ENCODE measurements around the gene FAM107B.
"Not testable (repeated sequence)": the region's sequence is repeated elsewhere in the genome, so short reads cannot be mapped to it uniquely, and the experiment has no call there.

FAM107B gene

DNA sequence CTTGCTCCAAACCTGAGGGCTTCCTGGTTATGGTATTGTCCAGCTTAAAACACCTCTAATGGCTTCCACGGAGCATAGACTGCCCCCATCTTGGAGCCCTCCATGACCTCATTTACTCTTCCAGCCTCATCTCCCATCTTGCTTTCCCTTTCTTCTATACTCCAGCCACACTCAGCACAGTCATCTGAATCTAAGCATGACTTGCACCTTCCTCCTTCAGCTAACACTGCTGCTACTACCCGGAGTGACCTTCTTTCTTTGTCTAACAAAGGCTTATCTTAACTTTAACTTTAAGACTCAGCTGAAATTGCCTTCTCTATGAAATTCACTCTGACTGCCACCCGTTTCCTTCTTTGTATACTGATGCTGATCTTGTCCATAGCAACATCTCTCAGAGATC lies 135.1 kb downstream of the FAM107B start:
- Histone ChIP-seq H3K36me3 (no peaks in the 10 kb centered on the region), H3K9me3 (no peaks in the 10 kb centered on the region), H3K4me1 (no peaks in the 10 kb centered on the region), H3K27me3 (no peaks in the 10 kb centered on the region), H3K27ac (no peak overlapping the region), H3K4me3 (no peak overlapping the region)
- intact Hi-C loops (cut with DNase I; ENCODE audit: low total_unique reads): no loop called here
- TF ChIP-seq, protein P1, sequence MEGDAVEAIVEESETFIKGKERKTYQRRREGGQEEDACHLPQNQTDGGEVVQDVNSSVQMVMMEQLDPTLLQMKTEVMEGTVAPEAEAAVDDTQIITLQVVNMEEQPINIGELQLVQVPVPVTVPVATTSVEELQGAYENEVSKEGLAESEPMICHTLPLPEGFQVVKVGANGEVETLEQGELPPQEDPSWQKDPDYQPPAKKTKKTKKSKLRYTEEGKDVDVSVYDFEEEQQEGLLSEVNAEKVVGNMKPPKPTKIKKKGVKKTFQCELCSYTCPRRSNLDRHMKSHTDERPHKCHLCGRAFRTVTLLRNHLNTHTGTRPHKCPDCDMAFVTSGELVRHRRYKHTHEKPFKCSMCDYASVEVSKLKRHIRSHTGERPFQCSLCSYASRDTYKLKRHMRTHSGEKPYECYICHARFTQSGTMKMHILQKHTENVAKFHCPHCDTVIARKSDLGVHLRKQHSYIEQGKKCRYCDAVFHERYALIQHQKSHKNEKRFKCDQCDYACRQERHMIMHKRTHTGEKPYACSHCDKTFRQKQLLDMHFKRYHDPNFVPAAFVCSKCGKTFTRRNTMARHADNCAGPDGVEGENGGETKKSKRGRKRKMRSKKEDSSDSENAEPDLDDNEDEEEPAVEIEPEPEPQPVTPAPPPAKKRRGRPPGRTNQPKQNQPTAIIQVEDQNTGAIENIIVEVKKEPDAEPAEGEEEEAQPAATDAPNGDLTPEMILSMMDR (IDR thresholded peaks at IDR 0.05): no peak
- no peak for DNase-seq

GRCh38 chr10:14635043-14635710 lies 139.5 kb downstream of the FAM107B start:
- Histone ChIP-seq H3K9me3 (no peaks in the 10 kb centered on the region), H3K4me1 (no peaks in the 10 kb centered on the region), H3K27ac (no peak overlapping the region), H3K36me3 (no peaks in the 10 kb centered on the region), H3K4me3 (no peak overlapping the region), H3K27me3 (no peaks in the 10 kb centered on the region)
- intact Hi-C loops (cut with DNase I; ENCODE audit: low total_unique reads): no loop called here
- no peak for DNase-seq
- TF ChIP-seq, protein P1 (IDR thresholded peaks at IDR 0.05): no peak

DNA sequence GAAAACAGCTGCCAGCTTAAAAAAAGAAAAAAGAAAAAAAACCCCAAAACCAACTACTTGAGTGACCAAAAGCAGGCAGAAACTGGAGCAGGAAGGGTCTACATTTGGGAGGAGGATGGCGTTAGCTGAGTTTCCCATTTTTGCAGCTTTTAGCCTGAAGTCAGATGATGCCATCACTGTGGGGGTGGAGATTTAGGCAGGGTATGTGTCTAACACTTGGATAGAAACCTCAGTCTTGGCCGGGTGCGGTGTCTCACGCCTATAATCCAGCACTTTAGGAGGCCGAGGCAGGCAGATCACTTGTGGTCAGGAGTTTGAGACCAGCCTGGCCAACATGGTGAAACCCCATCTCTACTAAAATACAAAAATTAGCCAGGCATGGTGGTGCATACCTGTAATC lies 140.1 kb downstream of the FAM107B start:
- H3K4me1 ChIP-seq; intact Hi-C loops (cut with DNase I; ENCODE audit: low total_unique reads); H3K36me3 ChIP-seq; H3K27ac ChIP-seq; H3K9me3 ChIP-seq; H3K4me3 ChIP-seq; DNase-seq; H3K27me3 ChIP-seq: not testable (repeated sequence)

GRCh38 chr10:14625765-14626525 lies 148.8 kb downstream of the FAM107B start:
- no peak for DNase-seq
- Histone ChIP-seq H3K27ac (no peak overlapping the region), H3K9me3 (no peaks in the 10 kb centered on the region), H3K36me3 (no peaks in the 10 kb centered on the region), H3K4me3 (no peak overlapping the region), H3K27me3 (no peaks in the 10 kb centered on the region), H3K4me1 (no peaks in the 10 kb centered on the region)
- TF ChIP-seq, protein P1 (IDR thresholded peaks at IDR 0.05): no peak
- intact Hi-C loops (cut with DNase I; ENCODE audit: low total_unique reads): no loop called here

DNA sequence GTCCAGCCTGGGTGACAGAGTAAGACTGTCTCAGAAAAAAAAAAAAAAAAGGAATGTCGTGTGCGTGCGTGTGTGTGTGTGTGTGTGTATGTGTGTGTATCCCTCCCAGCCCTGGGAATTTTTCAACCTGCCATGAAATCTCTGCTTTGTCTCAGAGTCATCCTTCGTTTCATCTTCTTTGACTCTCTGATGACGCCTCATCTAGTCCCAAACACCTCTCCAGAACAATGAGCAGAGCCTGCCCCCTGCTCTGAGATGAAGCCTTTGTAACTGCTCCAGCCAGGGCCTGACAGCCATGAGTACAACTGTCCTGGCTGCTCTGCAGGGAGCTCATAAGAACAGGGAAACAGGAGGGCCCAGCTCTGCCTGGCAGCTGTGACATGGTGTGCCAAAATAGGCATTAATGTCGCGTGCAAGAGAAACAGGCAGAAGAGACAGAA lies 149.5 kb downstream of the FAM107B start:
- Histone ChIP-seq H3K27ac (no peak overlapping the region), H3K9me3 (no peaks in the 10 kb centered on the region), H3K4me1 (no peaks in the 10 kb centered on the region), H3K27me3 (no peaks in the 10 kb centered on the region), H3K4me3 (no peak overlapping the region), H3K36me3 (no peaks in the 10 kb centered on the region)
- no peak for DNase-seq
- TF ChIP-seq, protein P1 (IDR thresholded peaks at IDR 0.05): no peak
- intact Hi-C loops (cut with DNase I; ENCODE audit: low total_unique reads): no loop called here

DNA sequence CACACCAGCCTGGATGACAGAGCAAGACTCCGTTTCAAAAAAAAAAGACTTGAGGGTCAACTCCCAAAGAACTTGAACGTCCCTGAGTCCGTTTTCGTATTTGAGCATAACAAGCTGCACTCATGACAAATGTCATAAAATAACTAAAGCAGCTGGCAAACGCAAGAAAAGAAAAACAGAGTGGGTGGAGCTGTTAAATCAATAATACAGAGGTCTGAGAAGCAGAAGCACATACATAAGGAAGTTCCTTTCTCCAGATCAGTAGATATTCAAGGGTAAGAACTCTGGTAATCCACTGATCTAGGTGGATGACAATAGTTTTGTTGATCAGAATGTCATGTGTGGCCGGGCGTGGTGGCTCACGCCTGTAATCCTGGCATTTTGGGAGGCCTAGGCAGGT lies 150.1 kb downstream of the FAM107B start:
- no peak for DNase-seq
- H3K27me3 ChIP-seq: no peaks in the 10 kb centered on the region
- no peak overlapping the region for H3K4me3 ChIP-seq
- no peaks in the 10 kb centered on the region for H3K36me3 ChIP-seq
- no peaks in the 10 kb centered on the region for H3K9me3 ChIP-seq
- no peak overlapping the region for H3K27ac ChIP-seq
- H3K4me1 ChIP-seq: no peaks in the 10 kb centered on the region
- intact Hi-C loops (cut with DNase I; ENCODE audit: low total_unique reads): no loop called here
- TF ChIP-seq, protein P1 (IDR thresholded peaks at IDR 0.05): no peak

All from tibial artery (tissue), 4 donors.